Stimulated activated naive CD8-positive, alpha-beta T cell treated with anti-CD3 and anti-CD28 coated beads, Interleukin-15, amount 100 ng/mL, for 72 hours (primary cell): ENCODE results near the gene DACH1.

Source experiments
- ATAC-seq: fragments of 150-1000 bp; cut with Tn5 transposase; 2 replicates; pipeline ENCODE4 v1.10.0; 2021; ENCODE audit warnings: mild to moderate bottlenecking, moderate library complexity
- DNase-seq, 2 donors: peaks; one replicate each; pipeline ENCODE4 v3.0.0; 2021 to 2022
- H3K27ac Mint-ChIP-seq, 2 donors: one replicate each; pipeline ENCODE4 v1.8.0; 2022; ENCODE audit warnings: mild to moderate bottlenecking in 2 of 2, mixed read lengths in 2 of 2, moderate library complexity in 2 of 2
- H3K27me3 Mint-ChIP-seq: one replicate; pipeline ENCODE4 v1.8.0; 2022; ENCODE audit warnings: mixed read lengths
- H3K4me1 Mint-ChIP-seq: one replicate; pipeline ENCODE4 v1.8.0; 2022; ENCODE audit warnings: mild to moderate bottlenecking, mixed read lengths
- H3K4me3 Mint-ChIP-seq, 2 donors: one replicate each; pipeline ENCODE4 v1.8.0; 2022; ENCODE audit warnings: mild to moderate bottlenecking in 2 of 2, mixed read lengths in 2 of 2, moderate library complexity in 1 of 2
- H3K9me3 Mint-ChIP-seq, 2 donors: one replicate each; pipeline ENCODE4 v1.8.0; 2022; ENCODE audit warnings: mixed read lengths in 2 of 2

The DACH1 gene

GRCh38 chr13:71624653-71625600 is 242.1 kb downstream of the DACH1 start:
- no peak overlapping the region for H3K4me3 Mint-ChIP-seq
- H3K9me3 Mint-ChIP-seq: no peaks in the 10 kb centered on the region
- DNase-seq: no peak
- ATAC-seq: no peak
- H3K27me3 Mint-ChIP-seq: no peaks in the 10 kb centered on the region
- no peaks in the 10 kb centered on the region for H3K4me1 Mint-ChIP-seq
- no peak overlapping the region for H3K27ac Mint-ChIP-seq

GRCh38 chr13:71621174-71622124 is 245.6 kb downstream of the DACH1 start:
- DNase-seq (no peak), ATAC-seq (no peak)
- no peaks in the 10 kb centered on the region for H3K27me3 Mint-ChIP-seq
- H3K27ac Mint-ChIP-seq: no peak overlapping the region
- H3K4me1 Mint-ChIP-seq: no peaks in the 10 kb centered on the region
- no peaks in the 10 kb centered on the region for H3K9me3 Mint-ChIP-seq
- no peak overlapping the region for H3K4me3 Mint-ChIP-seq

GRCh38 chr13:71619096-71619495 is 247.9 kb downstream of the DACH1 start:
- Mint-ChIP-seq H3K27ac (no peak overlapping the region), H3K27me3 (no peaks in the 10 kb centered on the region), H3K4me3 (no peak overlapping the region), H3K9me3 (no peaks in the 10 kb centered on the region), H3K4me1 (no peaks in the 10 kb centered on the region)
- ATAC-seq (no peak), DNase-seq (no peak)

- Mint-ChIP-seq H3K9me3 (peaks cover 0 to 1% of the 10 kb centered on the region in 2 donors), H3K4me3 (no peak overlapping the region), H3K27ac (no peak overlapping the region), H3K4me1 (no peaks in the 10 kb centered on the region), H3K27me3 (no peaks in the 10 kb centered on the region)
- DNase-seq: no peak
- ATAC-seq: no peak
These were observed 248.8 kb downstream of the DACH1 start for GRCh38 chr13:71618159-71618558.

GRCh38 chr13:71617265-71617664 is 249.7 kb downstream of the DACH1 start:
- no peak for DNase-seq
- H3K4me3 Mint-ChIP-seq: no peak overlapping the region
- H3K27me3 Mint-ChIP-seq: no peaks in the 10 kb centered on the region
- ATAC-seq: no peak
- no peak overlapping the region for H3K27ac Mint-ChIP-seq
- no peaks in the 10 kb centered on the region for H3K4me1 Mint-ChIP-seq
- H3K9me3 Mint-ChIP-seq: peaks cover 0 to 9% of the 10 kb centered on the region in 2 donors

- no peak overlapping the region for H3K4me3 Mint-ChIP-seq
- H3K9me3 Mint-ChIP-seq: peaks cover 0 to 9% of the 10 kb centered on the region in 2 donors
- ATAC-seq: no peak
- peak overlapping the region in 1 of 2 donors; percentile 34 for H3K27ac Mint-ChIP-seq
- DNase-seq: no peak
- H3K27me3 Mint-ChIP-seq: no peaks in the 10 kb centered on the region
- H3K4me1 Mint-ChIP-seq: no peaks in the 10 kb centered on the region
These were observed 253.8 kb downstream of the DACH1 start for GRCh38 chr13:71613066-71613745.

GRCh38 chr13:71611292-71611691 is 255.7 kb downstream of the DACH1 start:
- no peaks in the 10 kb centered on the region for H3K27me3 Mint-ChIP-seq
- no peak for DNase-seq
- H3K4me1 Mint-ChIP-seq: no peaks in the 10 kb centered on the region
- no peak overlapping the region for H3K27ac Mint-ChIP-seq
- no peak overlapping the region for H3K4me3 Mint-ChIP-seq
- ATAC-seq: no peak
- H3K9me3 Mint-ChIP-seq: peaks cover 0 to 9% of the 10 kb centered on the region in 2 donors

- ATAC-seq: peak; percentile 75
- peak overlapping the region in 1 of 2 donors; percentile 25 for H3K27ac Mint-ChIP-seq
- H3K4me3 Mint-ChIP-seq: peak overlapping the region in 1 of 2 donors; percentile 49
These were observed 256.1 kb downstream of the DACH1 start for GRCh38 chr13:71610876-71611275.

GRCh38 chr13:71609271-71609670 is 257.7 kb downstream of the DACH1 start:
- peaks cover 0 to 9% of the 10 kb centered on the region in 2 donors for H3K9me3 Mint-ChIP-seq
- DNase-seq (no peak), ATAC-seq (no peak)
- no peak overlapping the region for H3K4me3 Mint-ChIP-seq
- no peaks in the 10 kb centered on the region for H3K4me1 Mint-ChIP-seq
- no peak overlapping the region for H3K27ac Mint-ChIP-seq
- H3K27me3 Mint-ChIP-seq: no peaks in the 10 kb centered on the region

More at GRCh38 chr13:71610876-71611275, 256.1 kb downstream of the DACH1 start:
- Mint-ChIP-seq H3K4me1 (no peaks in the 10 kb centered on the region), H3K27me3 (no peaks in the 10 kb centered on the region), H3K9me3 (peaks cover 0 to 9% of the 10 kb centered on the region in 2 donors)
- no peak for DNase-seq

- DNase-seq: no peak
- no peak for ATAC-seq
- Mint-ChIP-seq H3K4me3 (no peak overlapping the region), H3K9me3 (peaks cover 0 to 2% of the 10 kb centered on the region in 2 donors), H3K27me3 (no peaks in the 10 kb centered on the region), H3K27ac (no peak overlapping the region), H3K4me1 (no peaks in the 10 kb centered on the region)
These were observed 259.4 kb downstream of the DACH1 start for GRCh38 chr13:71607575-71607974.

- Mint-ChIP-seq H3K9me3 (no peaks in the 10 kb centered on the region), H3K27ac (no peak overlapping the region)
These were observed 260.2 kb downstream of the DACH1 start for GRCh38 chr13:71606818-71607217.

GRCh38 chr13:71605744-71606143 is 261.3 kb downstream of the DACH1 start:
- no peak for DNase-seq
- Mint-ChIP-seq H3K4me3 (no peak overlapping the region), H3K27me3 (no peaks in the 10 kb centered on the region), H3K9me3 (no peaks in the 10 kb centered on the region), H3K4me1 (no peaks in the 10 kb centered on the region), H3K27ac (no peak overlapping the region)
- ATAC-seq: no peak

More at GRCh38 chr13:71606818-71607217, 260.2 kb downstream of the DACH1 start:
- H3K4me1 Mint-ChIP-seq: no peaks in the 10 kb centered on the region
- H3K27me3 Mint-ChIP-seq: no peaks in the 10 kb centered on the region
- no peak overlapping the region for H3K4me3 Mint-ChIP-seq
- no peak for ATAC-seq
- DNase-seq: no peak

- no peak for ATAC-seq
- DNase-seq: no peak
- H3K4me3 Mint-ChIP-seq: no peak overlapping the region
- H3K9me3 Mint-ChIP-seq: no peaks in the 10 kb centered on the region
- H3K4me1 Mint-ChIP-seq: no peaks in the 10 kb centered on the region
- no peak overlapping the region for H3K27ac Mint-ChIP-seq
- no peaks in the 10 kb centered on the region for H3K27me3 Mint-ChIP-seq
These were observed 263.7 kb downstream of the DACH1 start for GRCh38 chr13:71603255-71603654.

GRCh38 chr13:71602344-71602743 is 264.7 kb downstream of the DACH1 start:
- no peak for ATAC-seq
- no peak for DNase-seq
- H3K27ac Mint-ChIP-seq: no peak overlapping the region
- H3K4me1 Mint-ChIP-seq: no peaks in the 10 kb centered on the region
- H3K9me3 Mint-ChIP-seq: no peaks in the 10 kb centered on the region
- H3K4me3 Mint-ChIP-seq: no peak overlapping the region
- H3K27me3 Mint-ChIP-seq: no peaks in the 10 kb centered on the region

- no peaks in the 10 kb centered on the region for H3K4me1 Mint-ChIP-seq
- H3K27ac Mint-ChIP-seq: no peak overlapping the region
- H3K9me3 Mint-ChIP-seq: no peaks in the 10 kb centered on the region
- no peak overlapping the region for H3K4me3 Mint-ChIP-seq
- DNase-seq: no peak
- H3K27me3 Mint-ChIP-seq: no peaks in the 10 kb centered on the region
- ATAC-seq: no peak
These were observed 269.9 kb downstream of the DACH1 start for GRCh38 chr13:71597150-71597549.
